ENCODE measurements around the gene CCDC146.

CCDC146 gene

GRCh38 chr7:77337456-77337990, 215.1 kb downstream of the CCDC146 start:
- Histone ChIP-seq H4K5ac (ENCODE audit: low read length) (no peak overlapping the region), H4K8ac (ENCODE audit: low read depth, low read length) (no peak overlapping the region)
- WGBS (ENCODE audit: extremely low coverage, insufficient coverage, low lambda C conversion rate): no CpG with 5 or more reads among the region's 2 CpGs

GRCh38 chr7:77338260-77338659, 215.8 kb downstream of the CCDC146 start:
- DNase-seq: no peak
- H3K27ac ChIP-seq (ENCODE audit: low read depth, low read length): no peak overlapping the region
- H3K27me3 ChIP-seq (ENCODE audit: insufficient read depth, low read length, poor library complexity): no peaks in the 10 kb centered on the region
- H3K9ac ChIP-seq (ENCODE audit: low read length): no peak overlapping the region
- no peak overlapping the region for H2AK5ac ChIP-seq (ENCODE audit: low read length)
- no peak overlapping the region for H2BK5ac ChIP-seq (ENCODE audit: low read length)
- no peaks in the 10 kb centered on the region for H3K36me3 ChIP-seq (ENCODE audit: control insufficient read depth, insufficient read depth, low read length)
- H3K18ac ChIP-seq (ENCODE audit: low read length): peak overlapping the region; percentile 78
- H3K79me2 ChIP-seq (ENCODE audit: control insufficient read depth, insufficient read depth, low read length): no peaks in the 10 kb centered on the region
- H2BK120ac ChIP-seq (ENCODE audit: low read depth, low read length): no peak overlapping the region
- no peak overlapping the region for H4K5ac ChIP-seq (ENCODE audit: low read length)
- H3K23ac ChIP-seq (ENCODE audit: low read length): no peak overlapping the region
- H3K56ac ChIP-seq (ENCODE audit: low read length): no peak overlapping the region
- no CpG with 5 or more reads among the region's 4 CpGs for WGBS (ENCODE audit: extremely low coverage, insufficient coverage, low lambda C conversion rate)
- H3K4me2 ChIP-seq (ENCODE audit: low read length): no peak overlapping the region
- H3K4ac ChIP-seq (ENCODE audit: low read depth, low read length): no peak overlapping the region
- no peak overlapping the region for H3K4me3 ChIP-seq (ENCODE audit: low read length)
- H2BK15ac ChIP-seq (replicated peaks; ENCODE audit: low read depth): no peak overlapping the region
- no peaks in the 10 kb centered on the region for H3K79me1 ChIP-seq (ENCODE audit: low read length)
- H3K4me1 ChIP-seq (ENCODE audit: control insufficient read depth, low read depth, low read length): peaks cover 6% of the 10 kb centered on the region
- H4K8ac ChIP-seq (ENCODE audit: low read depth, low read length): no peak overlapping the region

More at GRCh38 chr7:77337456-77337990, 215.1 kb downstream of the CCDC146 start:
- Histone ChIP-seq H3K56ac (ENCODE audit: low read length) (no peak overlapping the region), H3K18ac (ENCODE audit: low read length) (no peak overlapping the region), H3K4me1 (ENCODE audit: control insufficient read depth, low read depth, low read length) (peaks cover 6% of the 10 kb centered on the region), H3K4me3 (ENCODE audit: low read length) (no peak overlapping the region), H2AK5ac (ENCODE audit: low read length) (no peak overlapping the region), H3K36me3 (ENCODE audit: control insufficient read depth, insufficient read depth, low read length) (no peaks in the 10 kb centered on the region), H3K27ac (ENCODE audit: low read depth, low read length) (no peak overlapping the region), H2BK15ac (replicated peaks; ENCODE audit: low read depth) (no peak overlapping the region), H3K79me2 (ENCODE audit: control insufficient read depth, insufficient read depth, low read length) (no peaks in the 10 kb centered on the region), H2BK5ac (ENCODE audit: low read length) (no peak overlapping the region), H3K79me1 (ENCODE audit: low read length) (no peaks in the 10 kb centered on the region), H3K23ac (ENCODE audit: low read length) (no peak overlapping the region), H3K4ac (ENCODE audit: low read depth, low read length) (peak overlapping the region; percentile 49), H2BK120ac (ENCODE audit: low read depth, low read length) (no peak overlapping the region), H3K9ac (ENCODE audit: low read length) (no peak overlapping the region), H3K4me2 (ENCODE audit: low read length) (no peak overlapping the region), H3K27me3 (ENCODE audit: insufficient read depth, low read length, poor library complexity) (no peaks in the 10 kb centered on the region)
- DNase-seq: no peak

- peak; percentile 26 for DNase-seq
- Histone ChIP-seq H3K27me3 (ENCODE audit: insufficient read depth, low read length, poor library complexity) (no peaks in the 10 kb centered on the region), H3K36me3 (ENCODE audit: control insufficient read depth, insufficient read depth, low read length) (no peaks in the 10 kb centered on the region), H4K5ac (ENCODE audit: low read length) (no peak overlapping the region), H2BK120ac (ENCODE audit: low read depth, low read length) (no peak overlapping the region), H3K79me1 (ENCODE audit: low read length) (no peaks in the 10 kb centered on the region), H2AK5ac (ENCODE audit: low read length) (no peak overlapping the region), H3K23ac (ENCODE audit: low read length) (no peak overlapping the region), H3K4me3 (ENCODE audit: low read length) (no peak overlapping the region), H3K4me1 (ENCODE audit: control insufficient read depth, low read depth, low read length) (peaks cover 6% of the 10 kb centered on the region), H3K4ac (ENCODE audit: low read depth, low read length) (no peak overlapping the region), H3K9ac (ENCODE audit: low read length) (no peak overlapping the region), H2BK15ac (replicated peaks; ENCODE audit: low read depth) (no peak overlapping the region), H3K4me2 (ENCODE audit: low read length) (no peak overlapping the region), H4K8ac (ENCODE audit: low read depth, low read length) (no peak overlapping the region), H3K56ac (ENCODE audit: low read length) (no peak overlapping the region), H2BK5ac (ENCODE audit: low read length) (no peak overlapping the region), H3K18ac (ENCODE audit: low read length) (no peak overlapping the region), H3K79me2 (ENCODE audit: control insufficient read depth, insufficient read depth, low read length) (no peaks in the 10 kb centered on the region), H3K27ac (ENCODE audit: low read depth, low read length) (no peak overlapping the region)
- WGBS (ENCODE audit: extremely low coverage, insufficient coverage, low lambda C conversion rate): no CpG with 5 or more reads among the region's 5 CpGs
Measured at GRCh38 chr7:77338883-77339629, 216.6 kb downstream of the CCDC146 start.

GRCh38 chr7:77339726-77340125, 217.3 kb downstream of the CCDC146 start:
- no peak for DNase-seq
- Histone ChIP-seq H2BK120ac (ENCODE audit: low read depth, low read length) (peak overlapping the region; percentile 5), H3K9ac (ENCODE audit: low read length) (no peak overlapping the region), H3K36me3 (ENCODE audit: control insufficient read depth, insufficient read depth, low read length) (no peaks in the 10 kb centered on the region), H3K4me2 (ENCODE audit: low read length) (no peak overlapping the region), H3K23ac (ENCODE audit: low read length) (no peak overlapping the region), H4K8ac (ENCODE audit: low read depth, low read length) (no peak overlapping the region), H2BK5ac (ENCODE audit: low read length) (no peak overlapping the region), H3K56ac (ENCODE audit: low read length) (no peak overlapping the region), H2BK15ac (replicated peaks; ENCODE audit: low read depth) (no peak overlapping the region), H3K79me2 (ENCODE audit: control insufficient read depth, insufficient read depth, low read length) (no peaks in the 10 kb centered on the region), H3K18ac (ENCODE audit: low read length) (no peak overlapping the region), H3K27ac (ENCODE audit: low read depth, low read length) (no peak overlapping the region), H3K27me3 (ENCODE audit: insufficient read depth, low read length, poor library complexity) (no peaks in the 10 kb centered on the region), H3K79me1 (ENCODE audit: low read length) (no peaks in the 10 kb centered on the region), H3K4me1 (ENCODE audit: control insufficient read depth, low read depth, low read length) (peaks cover 8% of the 10 kb centered on the region), H4K5ac (ENCODE audit: low read length) (no peak overlapping the region), H3K4me3 (ENCODE audit: low read length) (no peak overlapping the region), H2AK5ac (ENCODE audit: low read length) (no peak overlapping the region), H3K4ac (ENCODE audit: low read depth, low read length) (no peak overlapping the region)
- no CpG with 5 or more reads among the region's 5 CpGs for WGBS (ENCODE audit: extremely low coverage, insufficient coverage, low lambda C conversion rate)
